Fibroblast of lung (primary cell): ENCODE data around the gene AGAP1. TPM values are rescaled to one million over a fixed set of nuclear protein-coding genes. Genes with fewer than 3 reads are reported as not detected.
A peak's percentile ranks its signal among the peaks of the same experiment; 100 is the strongest.

Source experiments
- DNase-seq, 2 donors: peaks; one replicate each; pipeline versions ENCODE4 v3.0.0 to v3.0.0-alpha.2; 2010; ENCODE audit warnings: low read depth in 2 of 2
- H2AFZ ChIP-seq: 2 replicates; pipeline ENCODE4 v1.5.1; 2012; ENCODE audit warnings: low read length, control low read depth, inconsistent platforms
- H3K27ac ChIP-seq: 2 replicates; pipeline ENCODE4 v1.5.1; 2011; ENCODE audit warnings: low read length, control low read depth; ENCODE audit not compliant: insufficient read depth
- H3K27me3 ChIP-seq: 2 replicates; pipeline ENCODE4 v1.5.1; 2011; ENCODE audit warnings: mild to moderate bottlenecking, low read length; ENCODE audit not compliant: control insufficient read depth, insufficient read depth
- H3K36me3 ChIP-seq: 2 replicates; pipeline ENCODE4 v1.5.1; 2011; ENCODE audit warnings: low read length; ENCODE audit not compliant: control insufficient read depth, insufficient read depth
- H3K4me1 ChIP-seq: 2 replicates; pipeline ENCODE4 v1.5.1; 2011; ENCODE audit warnings: low read length; ENCODE audit not compliant: control insufficient read depth, insufficient read depth; ENCODE audit errors: extremely low read depth
- H3K4me2 ChIP-seq: 2 replicates; pipeline ENCODE4 v1.5.1; 2011; ENCODE audit warnings: low read length, control low read depth; ENCODE audit not compliant: insufficient read depth; ENCODE audit errors: extremely low read depth
- H3K4me3 ChIP-seq, 4 experiments: fragments of 200-600 bp in 1 of 4; sonication (generic) in 1 of 4; replicated peaks in 1 of 4; 2 replicates each; pipeline ENCODE4 v1.5.1; 2011 to 2016; ENCODE audit warnings: low read length in 4 of 4, low read depth in 3 of 4, mild to moderate bottlenecking in 3 of 4, control low read depth in 2 of 4, inconsistent platforms in 1 of 4, mixed read lengths in 1 of 4; ENCODE audit not compliant: insufficient read depth in 1 of 4; ENCODE audit errors: control extremely low read depth in 1 of 4
- H3K79me2 ChIP-seq: 2 replicates; pipeline ENCODE4 v1.5.1; 2012; ENCODE audit warnings: mild to moderate bottlenecking, low read length, inconsistent platforms; ENCODE audit not compliant: control insufficient read depth, insufficient read depth
- H3K9ac ChIP-seq: 2 replicates; pipeline ENCODE4 v1.5.1; 2011; ENCODE audit warnings: mild to moderate bottlenecking, low read length, control low read depth; ENCODE audit not compliant: insufficient read depth
- H3K9me3 ChIP-seq: 2 replicates; pipeline ENCODE4 v1.5.1; 2012; ENCODE audit warnings: low read depth, low read length; ENCODE audit not compliant: control insufficient read depth, insufficient read depth
- H4K20me1 ChIP-seq: 2 replicates; pipeline ENCODE4 v1.5.1; 2011; ENCODE audit warnings: low read length; ENCODE audit not compliant: control insufficient read depth, insufficient read depth; ENCODE audit errors: extremely low read depth
- CTCF ChIP-seq, 2 donors: IDR thresholded peaks in 1 of 2; conservative IDR thresholded peaks in 1 of 2; 1 replicate in 1 of 2; 2 replicates in 1 of 2; pipeline ENCODE4 v1.5.1; 2011 to 2012; ENCODE audit warnings: low read length in 2 of 2, control low read depth in 1 of 2, inconsistent platforms in 1 of 2, low read depth in 1 of 2, mild to moderate bottlenecking in 1 of 2
- EZH2 ChIP-seq: IDR thresholded peaks from 2 replicates; pipeline ENCODE4 v1.5.1; 2012; ENCODE audit warnings: low read length, control low read depth, mild to moderate bottlenecking; ENCODE audit errors: missing control alignments
- polyA plus RNA-seq, 2 donors: library from polyadenylated mRNA; depleted of rRNA in 1 of 2; stranded (reverse) in 1 of 2; unstranded in 1 of 2; fragments of >200 nt; gene quantifications; 2 replicates each; pipeline ENCODE4 v1.2.1, GENCODE V29; 2011 to 2012; ENCODE audit warnings: missing spikeins in 1 of 2
- total RNA-seq: library from RNA; depleted of rRNA; stranded (reverse); fragments of >200 nt; gene quantifications from 2 replicates; pipeline ENCODE4 v1.2.1, GENCODE V29; 2014

AGAP1 gene
- total and polyA plus RNA-seq, 2 donors (not counting 1 experiment from before 2014, with no cell fraction given) = 10.6 to 14.0 TPM

GRCh38 chr2:236168110-236169080 is 674.6 kb downstream of the AGAP1 start, which contains the start of gene GBX2:
Gene GBX2 (minus strand): TSS chr2:236168386. CDS start chr2:236167971, 415 bp downstream.
- Histone ChIP-seq H3K27ac (no peak within 1 kb of the TSS), H3K9me3 (no peaks in the 10 kb centered on the region), H3K4me2 (peak within 1 kb of the TSS; percentile 85), H3K36me3 (no peaks in the 10 kb centered on the region), H3K27me3 (peaks cover 88% of the 10 kb centered on the region), H2AFZ (no peak within 1 kb of the TSS), H3K9ac (no peak within 1 kb of the TSS), H3K79me2 (no peaks in the 10 kb centered on the region), H3K4me3 (peak within 1 kb of the TSS in 2 of 4 experiments; percentile 35 to 38), H4K20me1 (no peaks in the 10 kb centered on the region), H3K4me1 (no peaks in the 10 kb centered on the region)
- DNase-seq = peak; percentile 19 to 69
- TF ChIP-seq CTCF (conservative IDR thresholded peaks at IDR 0.05 in 1 of 2, IDR thresholded peaks at IDR 0.05 in 1 of 2; ENCODE audit: low read depth in 1 of 2, low read length in 2 of 2) = no peak
- peak; percentile 22 for TF ChIP-seq EZH2

GRCh38 chr2:236169151-236169721 is 675.4 kb downstream of the AGAP1 start:
- no peak overlapping the region for H2AFZ ChIP-seq
- TF ChIP-seq CTCF (conservative IDR thresholded peaks at IDR 0.05 in 1 of 2, IDR thresholded peaks at IDR 0.05 in 1 of 2; ENCODE audit: low read depth in 1 of 2, low read length in 2 of 2) = no peak
- TF ChIP-seq EZH2 = peak; percentile 54
- H3K9ac ChIP-seq = no peak overlapping the region
- H3K79me2 ChIP-seq = no peaks in the 10 kb centered on the region
- no peaks in the 10 kb centered on the region for H3K36me3 ChIP-seq
- no peak overlapping the region for H3K4me3 ChIP-seq
- H3K4me2 ChIP-seq = no peak overlapping the region
- H3K4me1 ChIP-seq = no peaks in the 10 kb centered on the region
- H3K27ac ChIP-seq = no peak overlapping the region
- H3K27me3 ChIP-seq = peaks cover 88% of the 10 kb centered on the region
- H3K9me3 ChIP-seq = no peaks in the 10 kb centered on the region
- no peak for DNase-seq
- no peaks in the 10 kb centered on the region for H4K20me1 ChIP-seq
